GM18507 (cell line): ENCODE data around the gene BTNL2.
"Not testable (repeated sequence)": the region's sequence is repeated elsewhere in the genome, so short reads cannot be mapped to it uniquely, and the experiment has no call there.

Experiments
- DNase-seq: peaks from one replicate; pipeline ENCODE4 v3.0.0; 2011; ENCODE audit warnings: low read depth; ENCODE audit not compliant: insufficient read length; ENCODE audit errors: extremely low spot score
- FAIRE-seq: peaks from 2 replicates; lab custom pipeline; 2011; peaks lifted over from hg19 to GRCh38; lab: Jason Lieb, UNC

Gene BTNL2

GRCh38 chr6:32406857-32407256 is at the start of gene BTNL2:
Gene BTNL2, minus strand, starts transcription at chr6:32407181. Its CDS starts 58 bp downstream, at chr6:32407123.
- no peak for DNase-seq
- no peak for FAIRE-seq

GRCh38 chr6:32449088-32449736 is 42.2 kb upstream of the BTNL2 start:
- no peak for DNase-seq
- FAIRE-seq: no peak

- FAIRE-seq (no peak), DNase-seq (no peak)
Measured at GRCh38 chr6:32447932-32448331, 41.0 kb upstream of the BTNL2 start.

- FAIRE-seq (no peak), DNase-seq (no peak)
Measured at GRCh38 chr6:32445321-32445854, 38.4 kb upstream of the BTNL2 start.

- no peak for FAIRE-seq
- DNase-seq: no peak
Measured at GRCh38 chr6:32444433-32444832, 37.5 kb upstream of the BTNL2 start.

- DNase-seq: no peak
- FAIRE-seq: no peak
Measured at GRCh38 chr6:32442977-32443552, 36.1 kb upstream of the BTNL2 start.

- FAIRE-seq (peak; percentile 54), DNase-seq (no peak)
Measured at GRCh38 chr6:32442243-32442667, 35.3 kb upstream of the BTNL2 start.

- DNase-seq (peak; percentile 61), FAIRE-seq (peak; percentile 98)
Measured at GRCh38 chr6:32439602-32440214, 32.7 kb upstream of the BTNL2 start, which contains the start of gene HLA-DRA. Gene HLA-DRA, plus strand, starts transcription at chr6:32439887. Its CDS starts 64 bp downstream, at chr6:32439951.

GRCh38 chr6:32439139-32439538 is 32.2 kb upstream of the BTNL2 start:
- FAIRE-seq (no peak), DNase-seq (no peak)

- FAIRE-seq: peak; percentile 98
- peak; percentile 47 for DNase-seq
Measured at GRCh38 chr6:32436995-32437836, 30.2 kb upstream of the BTNL2 start.

GRCh38 chr6:32436186-32436585 is 29.2 kb upstream of the BTNL2 start:
- DNase-seq (no peak), FAIRE-seq (no peak)

- not testable (repeated sequence) for FAIRE-seq, DNase-seq
Measured at GRCh38 chr6:32433950-32434349, 27.0 kb upstream of the BTNL2 start.

GRCh38 chr6:32432050-32432450 is 25.1 kb upstream of the BTNL2 start:
- DNase-seq (no peak), FAIRE-seq (peak; percentile 76)

- FAIRE-seq (no peak), DNase-seq (no peak)
Measured at GRCh38 chr6:32431142-32431541, 24.2 kb upstream of the BTNL2 start.

- FAIRE-seq (no peak), DNase-seq (no peak)
Measured at GRCh38 chr6:32430179-32430578, 23.2 kb upstream of the BTNL2 start.

GRCh38 chr6:32427934-32428474 is 21.0 kb upstream of the BTNL2 start:
- no peak for FAIRE-seq
- no peak for DNase-seq

GRCh38 chr6:32427218-32427617 is 20.2 kb upstream of the BTNL2 start:
- FAIRE-seq (no peak), DNase-seq (no peak)

- no peak for DNase-seq
- FAIRE-seq: no peak
Measured at GRCh38 chr6:32426338-32426737, 19.4 kb upstream of the BTNL2 start.

- DNase-seq (no peak), FAIRE-seq (no peak)
Measured at GRCh38 chr6:32424589-32425300, 17.8 kb upstream of the BTNL2 start.
